DMS53 treated with DMSO at 0.1 percent for 48 hours (cell line): Measurements from ENCODE around the gene MPRIP.

ENCODE experiments used
- DNase-seq: peaks from one replicate; lab custom pipeline; 2025; ENCODE audit not compliant: unreplicated experiment; lab: John Stamatoyannopoulos, UW

The MPRIP gene

DNA sequence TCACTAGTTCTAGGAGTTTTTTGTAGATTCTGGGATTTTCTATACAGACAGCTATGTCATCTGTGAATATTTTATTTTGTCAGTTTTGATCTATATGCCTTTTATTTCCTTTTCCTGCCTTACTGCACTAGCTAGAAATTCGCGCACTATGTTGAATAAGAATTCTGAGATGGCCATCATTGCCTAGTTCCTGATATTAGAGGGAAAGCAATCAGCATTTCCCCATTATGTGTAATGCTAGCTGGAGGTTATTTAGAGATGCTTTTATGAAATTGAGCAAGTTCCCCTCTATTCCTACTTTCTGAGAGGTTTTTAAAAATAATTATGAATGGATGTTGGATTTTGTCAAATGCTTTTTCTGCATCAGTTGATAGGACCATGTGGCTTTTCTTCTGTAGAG, 23.8 kb downstream of the MPRIP start:
- DNase-seq: no peak

GRCh38 chr17:17067257-17067656, 25.0 kb downstream of the MPRIP start:
- DNase-seq: no peak

DNA sequence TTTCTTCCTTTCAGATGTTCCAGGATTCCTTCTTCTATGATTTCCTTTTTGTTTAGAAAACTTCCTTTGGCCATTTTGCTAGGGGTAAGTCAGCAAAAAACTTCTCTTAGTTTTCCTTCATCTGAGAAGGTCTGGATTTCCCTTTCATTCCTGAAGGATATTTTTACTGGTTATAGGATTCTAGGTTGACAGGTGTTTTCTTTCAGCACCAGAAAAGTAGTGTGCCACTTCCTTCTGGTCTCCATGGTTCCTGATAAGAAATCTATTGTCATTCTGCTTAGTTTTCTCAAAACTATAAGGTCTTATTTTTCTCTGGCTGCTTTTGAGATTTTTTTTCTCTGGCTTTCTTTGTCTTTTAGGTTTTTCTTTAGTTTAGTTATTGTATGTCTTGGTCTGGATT, 27.6 kb downstream of the MPRIP start:
- DNase-seq: no peak

DNA sequence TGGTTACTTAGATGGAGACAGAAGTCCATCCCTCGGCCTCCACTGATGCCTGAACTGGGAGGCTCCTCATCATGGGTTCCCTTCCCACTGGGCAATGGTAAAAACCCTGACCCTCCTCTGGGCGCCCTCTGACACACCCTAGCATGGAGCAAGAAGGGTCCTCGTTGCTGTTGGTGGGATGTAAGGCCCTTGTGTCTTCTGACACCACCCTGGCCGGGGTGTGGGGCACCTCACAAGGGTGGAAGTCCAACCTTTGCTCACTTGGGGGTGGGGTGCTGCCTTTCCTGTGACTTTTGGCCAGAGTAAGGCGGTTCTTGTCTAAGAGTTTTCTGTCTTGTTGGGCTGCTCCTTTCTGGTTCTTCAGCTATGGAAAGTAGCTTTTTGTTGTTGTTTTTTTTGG, 28.7 kb downstream of the MPRIP start:
- DNase-seq: no peak

DNA sequence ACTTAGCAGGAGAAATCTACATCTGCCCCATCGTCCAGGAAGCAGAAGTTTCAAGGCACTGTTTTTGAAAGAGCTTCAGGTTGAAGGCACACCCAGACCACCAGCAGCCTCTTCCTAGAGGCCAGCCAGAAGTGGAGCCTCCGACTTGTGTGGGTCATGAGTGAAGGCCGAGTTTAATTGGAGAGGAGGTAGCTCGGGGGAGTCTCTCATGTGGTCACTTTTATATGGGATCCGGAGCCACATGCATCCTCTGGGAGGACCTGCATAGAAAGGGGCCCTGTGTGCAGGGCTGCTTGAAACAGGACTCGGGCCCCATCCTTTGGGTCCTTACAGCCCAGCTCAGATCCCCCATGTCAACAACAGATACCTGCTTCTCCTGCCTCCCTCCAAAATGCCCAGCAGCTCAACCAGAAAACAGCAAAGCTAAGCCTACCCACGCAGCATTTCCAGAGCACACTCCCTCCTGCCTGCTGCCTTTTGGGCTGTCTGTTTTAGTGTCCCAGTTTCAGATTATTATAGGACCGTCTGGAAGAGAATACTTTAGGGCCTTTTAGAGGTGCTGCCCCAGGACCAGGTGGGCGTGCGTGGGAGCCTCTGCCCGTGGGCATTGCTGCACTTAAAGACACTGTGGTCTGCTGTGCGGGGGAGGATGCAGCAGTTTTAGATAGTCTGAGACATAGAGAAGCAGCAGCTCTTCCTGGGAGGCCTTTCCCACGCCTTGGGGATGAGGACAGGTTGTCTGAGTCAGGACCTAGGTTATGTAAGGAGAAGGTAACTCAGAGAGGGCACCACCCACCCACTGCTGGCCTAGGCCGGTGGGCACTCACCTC, 29.5 kb downstream of the MPRIP start:
- DNase-seq: no peak

DNA sequence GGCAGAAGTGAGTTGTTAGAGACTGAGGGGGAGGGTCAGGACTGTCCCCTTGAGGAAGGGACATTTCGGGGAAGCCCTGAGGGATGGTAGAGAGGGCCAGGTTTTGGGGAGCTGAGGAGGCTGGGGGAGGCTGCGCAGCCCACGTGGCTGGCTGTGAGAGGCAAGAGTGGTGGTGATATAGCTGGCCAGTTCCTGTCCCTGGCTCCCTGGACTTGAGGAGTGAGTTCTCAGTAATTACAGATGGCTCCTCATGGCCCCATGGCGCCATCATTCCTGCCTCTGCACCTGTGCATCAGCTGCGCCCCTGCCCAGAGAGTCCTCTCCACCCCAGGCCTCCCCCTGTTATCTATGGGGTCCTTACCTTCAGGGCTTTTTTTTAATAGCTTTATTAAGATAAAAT, 30.3 kb downstream of the MPRIP start:
- DNase-seq: no peak

- DNase-seq: no peak
These were observed 30.8 kb downstream of the MPRIP start for GRCh38 chr17:17073030-17073564.

DNA sequence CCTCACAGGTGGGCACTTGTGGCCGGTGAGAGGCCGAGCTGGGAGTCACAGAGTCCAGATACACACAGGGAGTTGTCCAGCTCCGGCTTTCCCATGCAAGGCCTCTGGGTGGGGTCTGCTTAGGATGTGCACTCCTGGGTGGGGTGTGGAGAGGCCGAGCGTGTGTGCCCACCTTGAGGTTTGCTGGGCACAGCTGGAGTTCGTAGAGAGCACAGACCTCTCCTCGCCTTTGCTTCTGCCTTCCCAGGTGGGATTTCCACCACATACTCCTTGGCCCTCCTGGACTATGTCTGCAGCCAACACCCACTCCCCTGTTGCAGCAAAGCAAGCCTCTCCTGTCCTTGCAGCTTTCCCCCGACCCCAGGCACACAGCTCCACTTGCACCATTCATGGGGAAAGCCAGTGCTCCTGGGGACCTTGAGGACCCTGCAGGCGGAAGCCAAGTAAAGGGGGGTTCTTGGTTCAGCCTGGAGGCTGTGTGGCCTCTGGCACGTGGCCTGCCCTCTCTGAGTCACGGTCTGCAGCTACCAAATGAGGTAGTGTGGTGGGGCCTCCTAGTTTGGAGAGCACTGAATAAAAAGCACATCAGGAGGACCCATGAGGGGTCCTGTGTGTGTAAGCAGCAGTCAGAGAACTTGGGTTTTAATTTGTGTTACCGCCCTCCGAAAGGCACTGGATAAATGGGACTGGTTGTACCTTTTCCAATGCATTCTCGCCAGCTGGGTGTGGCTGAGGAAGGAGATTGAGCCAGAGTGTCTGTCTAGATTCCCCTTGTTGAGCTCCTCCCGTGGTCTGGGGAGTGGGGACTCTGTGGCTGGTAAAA, 31.5 kb downstream of the MPRIP start:
- no peak for DNase-seq

DNA sequence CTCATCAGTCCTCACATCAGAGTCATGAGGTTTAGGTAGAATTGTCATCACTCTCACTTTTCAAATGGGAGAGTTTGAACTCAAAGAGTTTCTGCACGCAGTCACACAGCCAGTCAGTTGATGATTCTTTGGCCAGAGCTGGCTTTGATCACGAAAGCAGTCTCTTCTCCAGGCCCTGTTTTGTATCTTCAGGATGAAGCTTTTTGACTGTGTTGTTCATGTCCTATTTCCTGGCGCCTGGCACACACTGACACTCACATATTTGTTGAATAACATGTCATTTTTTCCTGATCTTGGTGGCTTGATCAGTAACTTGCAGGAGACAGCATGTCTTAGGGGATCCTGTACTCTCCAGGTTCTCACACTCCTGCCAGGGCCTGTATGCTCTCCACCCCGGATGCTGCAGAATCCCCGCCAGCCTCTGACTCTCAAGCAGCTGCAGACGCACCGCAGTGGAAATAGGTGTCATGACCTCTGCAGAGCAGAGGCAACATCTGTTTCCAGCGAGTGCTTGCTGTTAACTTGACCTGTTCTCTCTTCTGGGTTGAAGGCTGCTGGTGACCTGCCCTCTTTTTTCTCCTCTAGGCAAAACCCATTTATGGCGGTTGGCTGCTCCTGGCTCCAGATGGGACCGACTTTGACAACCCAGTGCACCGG, 33.0 kb downstream of the MPRIP start:
- DNase-seq: no peak

DNA sequence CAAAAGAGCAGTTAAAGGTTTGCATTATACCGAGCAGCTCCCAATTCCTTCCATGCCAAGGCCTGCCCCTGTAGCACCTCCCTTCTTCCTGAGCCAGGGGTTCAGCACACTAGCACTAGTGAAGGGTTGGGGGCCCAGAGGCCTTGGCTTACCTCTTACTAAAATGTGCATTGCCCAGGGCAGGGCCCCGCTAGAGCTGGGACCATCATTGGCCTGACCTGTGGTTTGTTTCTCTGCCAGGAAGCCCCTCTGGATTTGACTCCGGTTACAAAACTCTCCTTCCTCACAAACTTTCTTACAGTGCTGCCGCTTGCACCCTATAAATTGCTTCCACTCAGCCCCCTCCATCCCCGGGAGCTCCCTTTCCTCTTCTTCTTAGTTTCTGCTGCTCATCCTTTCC, 33.8 kb downstream of the MPRIP start:
- no peak for DNase-seq

- no peak for DNase-seq
These were observed 34.8 kb downstream of the MPRIP start for GRCh38 chr17:17077101-17077500.

DNA sequence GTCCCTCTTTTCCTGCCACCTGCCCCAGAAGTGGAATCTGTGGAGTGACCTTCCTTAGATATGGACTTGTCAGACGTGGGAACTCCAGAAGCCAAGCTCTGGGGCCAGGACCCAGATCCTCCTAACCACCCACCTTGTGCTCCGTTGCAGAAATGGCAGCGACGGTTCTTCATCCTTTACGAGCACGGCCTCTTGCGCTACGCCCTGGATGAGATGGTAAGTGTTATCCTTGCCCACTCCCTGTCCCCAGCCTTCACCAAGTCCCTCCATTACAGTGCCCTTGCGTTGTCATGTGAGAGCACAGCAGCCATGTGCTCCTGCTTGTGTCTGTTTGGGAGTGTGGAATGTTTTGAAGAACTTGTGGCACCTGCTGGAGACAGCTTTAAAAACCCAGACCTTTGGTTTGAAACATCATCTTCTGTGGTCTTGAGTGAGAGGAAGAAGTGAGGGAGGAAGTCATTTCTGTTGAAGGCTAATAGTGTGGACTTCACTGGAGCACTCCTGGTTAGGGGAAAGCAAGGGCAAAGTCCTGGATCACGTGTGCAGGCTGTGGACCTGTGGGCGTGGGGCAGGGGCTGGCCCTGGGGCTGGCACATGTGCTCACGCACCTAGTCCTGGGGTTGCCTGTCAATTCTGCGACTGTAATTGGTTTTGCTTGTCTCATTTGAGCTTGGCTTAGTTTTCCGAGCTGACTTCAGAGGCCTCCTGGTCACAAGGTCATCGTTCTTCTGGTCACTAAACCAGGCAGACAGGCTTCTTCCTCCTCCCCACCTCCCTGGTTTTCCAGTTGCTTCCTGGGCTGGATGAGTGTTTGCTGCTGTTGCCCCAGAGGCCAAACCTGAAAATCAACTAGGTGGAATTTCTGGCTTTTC, 35.8 kb downstream of the MPRIP start:
- DNase-seq: no peak

DNA sequence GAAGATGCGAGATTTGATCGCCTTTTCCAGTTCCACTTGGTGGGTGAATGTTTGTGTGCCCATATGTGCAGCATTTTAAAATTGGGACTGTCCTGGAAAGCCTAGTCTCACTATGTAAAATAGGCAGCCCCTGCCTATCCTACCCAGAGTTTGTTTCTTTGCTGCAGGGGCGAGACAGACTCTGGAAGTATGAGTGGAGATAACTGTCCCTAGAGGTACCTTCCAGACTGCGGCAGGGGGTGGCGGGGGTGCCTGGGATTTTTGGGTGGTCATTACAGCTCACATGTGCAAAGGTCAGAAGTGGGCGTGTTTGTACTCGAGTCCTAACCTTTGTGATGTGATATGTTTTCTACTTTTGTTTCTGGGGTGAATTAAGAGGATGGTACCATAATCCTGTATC, 36.6 kb downstream of the MPRIP start:
- DNase-seq: no peak

- no peak for DNase-seq
These were observed 37.1 kb downstream of the MPRIP start for GRCh38 chr17:17079336-17079735.

DNA sequence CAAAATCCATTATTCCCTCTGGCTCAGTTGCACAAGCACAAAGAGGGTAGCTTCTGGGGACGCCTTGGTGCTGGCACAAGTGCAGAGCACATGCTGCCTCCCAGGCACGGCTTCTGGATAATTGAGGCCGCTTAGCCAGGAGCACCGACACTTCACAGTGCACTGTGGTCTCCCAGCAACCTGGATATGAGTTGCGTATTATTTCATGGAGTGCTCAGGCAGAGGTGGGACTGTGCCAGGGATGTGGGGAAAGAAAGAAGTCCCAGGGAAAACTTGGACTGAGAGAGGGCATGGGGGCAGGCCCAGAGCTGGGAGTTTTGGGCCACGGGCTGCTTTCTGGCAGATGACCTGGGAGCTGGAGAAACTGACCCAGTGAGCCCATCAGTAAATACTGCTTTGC, 37.5 kb downstream of the MPRIP start:
- DNase-seq: no peak

- DNase-seq: no peak
These were observed 37.9 kb downstream of the MPRIP start for GRCh38 chr17:17080181-17080631.

DNA sequence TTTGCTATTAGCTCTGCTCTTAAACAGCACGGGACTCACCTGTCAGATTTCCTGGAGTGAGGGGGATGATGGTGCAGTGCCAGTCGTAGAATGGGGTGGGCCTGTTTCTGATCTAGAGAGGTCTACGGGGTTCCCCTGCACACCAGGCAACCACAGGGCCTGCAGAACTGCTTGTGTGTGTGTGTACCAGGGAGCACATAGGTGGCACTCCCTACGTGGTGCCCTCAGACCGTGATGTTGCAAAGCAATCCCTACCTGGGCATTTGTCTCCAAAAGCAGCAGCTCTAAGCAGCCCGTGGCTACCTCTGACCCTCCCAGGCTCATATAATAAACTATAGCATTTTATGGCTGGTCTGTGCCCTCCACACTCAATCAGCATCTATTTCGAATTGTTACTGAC, 38.5 kb downstream of the MPRIP start:
- no peak for DNase-seq

DNA sequence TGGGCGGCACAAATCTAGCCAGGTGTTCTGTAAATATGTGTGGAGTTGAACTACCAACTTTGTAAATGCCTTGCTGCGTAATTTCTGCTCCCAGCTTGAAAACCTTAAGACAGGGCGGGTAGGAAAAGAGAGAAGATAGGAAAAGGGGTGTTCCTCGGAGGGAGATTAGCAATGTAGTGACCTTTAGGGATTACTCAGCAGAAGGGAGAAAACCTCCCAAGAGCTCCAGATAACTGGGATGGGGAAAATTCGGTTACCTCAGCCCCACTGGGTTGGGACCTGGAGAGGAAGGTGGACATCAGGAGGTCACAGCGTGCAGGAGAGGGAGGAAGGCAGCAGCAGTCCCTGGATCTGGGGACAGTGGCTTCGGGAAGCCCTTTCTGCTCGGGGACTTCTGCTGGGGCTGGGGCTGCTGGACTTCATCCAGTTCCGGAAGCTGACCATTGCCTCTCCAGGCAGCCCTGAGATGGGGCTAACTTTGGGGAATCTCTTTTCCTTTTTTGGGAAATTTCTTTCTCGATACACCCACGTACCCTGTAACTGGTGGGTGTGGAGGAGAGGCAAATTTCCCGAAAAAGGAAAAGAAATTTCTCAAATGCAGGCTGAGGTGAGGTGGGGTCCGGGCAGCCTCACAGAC, 39.2 kb downstream of the MPRIP start:
- no peak for DNase-seq

DNA sequence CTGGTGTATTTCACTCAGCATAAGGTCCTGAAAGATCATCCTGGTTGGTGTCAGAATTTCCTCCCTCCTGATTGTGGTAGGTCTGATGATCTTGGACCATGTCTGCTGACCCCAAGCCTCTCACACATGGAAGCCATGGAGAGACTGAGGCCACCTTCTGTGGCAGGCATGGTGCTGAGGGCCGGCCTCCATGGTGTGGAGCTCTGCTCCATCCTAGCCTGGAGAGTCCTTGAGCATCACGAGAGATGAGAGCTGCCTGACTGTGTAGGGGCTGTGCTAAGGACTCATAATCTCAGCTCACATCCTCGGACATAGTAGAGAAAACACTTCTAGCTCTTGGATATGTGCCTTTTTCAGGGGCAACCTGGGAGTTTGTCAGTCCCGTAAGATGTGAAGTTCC, 40.6 kb downstream of the MPRIP start:
- DNase-seq: no peak

DNA sequence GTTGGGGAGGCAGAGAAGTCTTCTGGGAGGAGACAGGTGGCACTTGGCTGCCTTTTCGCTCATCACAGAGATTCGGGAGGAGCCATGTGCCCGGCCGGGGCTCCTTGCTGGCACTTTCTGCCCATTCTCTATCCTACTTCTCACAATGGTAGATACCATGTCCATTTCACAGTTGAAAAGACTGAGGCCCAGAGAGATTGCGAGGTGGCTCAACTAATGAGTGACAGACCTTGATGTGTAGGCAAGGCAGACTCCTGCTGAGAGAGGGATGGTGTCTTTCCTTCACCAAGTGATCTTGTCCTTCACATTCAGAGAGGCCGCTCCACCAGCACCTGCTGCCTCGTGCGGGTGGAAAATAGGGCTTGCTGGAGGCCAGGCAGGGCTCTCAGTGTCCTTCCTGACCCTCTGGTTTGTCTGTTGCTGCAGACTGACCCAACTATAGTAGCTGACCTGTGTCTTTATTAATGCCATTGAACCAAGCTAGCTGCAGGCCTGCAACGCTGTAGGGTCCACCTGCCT, 42.1 kb downstream of the MPRIP start:
- no peak for DNase-seq
